HFF-Myc (cell line): ENCODE data around the gene GAS2.
A peak's percentile ranks its signal among the peaks of the same experiment; 100 is the strongest.

Source experiments
- DNase-seq: peaks from one replicate; pipeline ENCODE4 v3.0.0-alpha.2; 2011; ENCODE audit warnings: low read depth; ENCODE audit errors: extremely low read depth
- H3K4me3 ChIP-seq: replicated peaks from 2 replicates; pipeline ENCODE4 v1.5.1; 2011; ENCODE audit warnings: low read depth, mild to moderate bottlenecking, control low read depth, low read length
- TF ChIP-seq, protein P1 (sequence below): IDR thresholded peaks from 2 replicates; pipeline ENCODE4 v1.5.1; 2012; ENCODE audit warnings: mild to moderate bottlenecking, low read depth, low read length, control low read depth; ENCODE audit errors: missing control alignments

Gene GAS2

DNA sequence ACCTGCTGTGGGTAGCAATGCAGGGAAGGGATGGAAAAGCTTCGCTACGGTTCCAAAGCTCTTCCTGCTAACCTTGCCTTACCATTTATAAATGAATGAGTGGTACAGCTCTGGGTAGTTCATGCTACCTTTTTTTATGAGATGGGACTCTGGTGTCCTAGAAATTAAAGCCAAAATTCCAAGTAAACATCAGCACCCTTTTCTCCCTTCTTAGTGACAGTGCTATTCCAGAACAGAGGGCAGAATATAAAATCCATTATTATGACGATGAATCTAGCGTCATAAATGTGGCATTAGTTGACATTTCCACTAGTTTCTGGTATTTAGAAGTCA lies 163.6 kb downstream of the GAS2 start:
- H3K4me3 ChIP-seq: peak overlapping the region; percentile 18; the same call in 1 of the 2 replicates
- no peak for DNase-seq
- TF ChIP-seq, protein P1, sequence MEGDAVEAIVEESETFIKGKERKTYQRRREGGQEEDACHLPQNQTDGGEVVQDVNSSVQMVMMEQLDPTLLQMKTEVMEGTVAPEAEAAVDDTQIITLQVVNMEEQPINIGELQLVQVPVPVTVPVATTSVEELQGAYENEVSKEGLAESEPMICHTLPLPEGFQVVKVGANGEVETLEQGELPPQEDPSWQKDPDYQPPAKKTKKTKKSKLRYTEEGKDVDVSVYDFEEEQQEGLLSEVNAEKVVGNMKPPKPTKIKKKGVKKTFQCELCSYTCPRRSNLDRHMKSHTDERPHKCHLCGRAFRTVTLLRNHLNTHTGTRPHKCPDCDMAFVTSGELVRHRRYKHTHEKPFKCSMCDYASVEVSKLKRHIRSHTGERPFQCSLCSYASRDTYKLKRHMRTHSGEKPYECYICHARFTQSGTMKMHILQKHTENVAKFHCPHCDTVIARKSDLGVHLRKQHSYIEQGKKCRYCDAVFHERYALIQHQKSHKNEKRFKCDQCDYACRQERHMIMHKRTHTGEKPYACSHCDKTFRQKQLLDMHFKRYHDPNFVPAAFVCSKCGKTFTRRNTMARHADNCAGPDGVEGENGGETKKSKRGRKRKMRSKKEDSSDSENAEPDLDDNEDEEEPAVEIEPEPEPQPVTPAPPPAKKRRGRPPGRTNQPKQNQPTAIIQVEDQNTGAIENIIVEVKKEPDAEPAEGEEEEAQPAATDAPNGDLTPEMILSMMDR: no peak

DNA sequence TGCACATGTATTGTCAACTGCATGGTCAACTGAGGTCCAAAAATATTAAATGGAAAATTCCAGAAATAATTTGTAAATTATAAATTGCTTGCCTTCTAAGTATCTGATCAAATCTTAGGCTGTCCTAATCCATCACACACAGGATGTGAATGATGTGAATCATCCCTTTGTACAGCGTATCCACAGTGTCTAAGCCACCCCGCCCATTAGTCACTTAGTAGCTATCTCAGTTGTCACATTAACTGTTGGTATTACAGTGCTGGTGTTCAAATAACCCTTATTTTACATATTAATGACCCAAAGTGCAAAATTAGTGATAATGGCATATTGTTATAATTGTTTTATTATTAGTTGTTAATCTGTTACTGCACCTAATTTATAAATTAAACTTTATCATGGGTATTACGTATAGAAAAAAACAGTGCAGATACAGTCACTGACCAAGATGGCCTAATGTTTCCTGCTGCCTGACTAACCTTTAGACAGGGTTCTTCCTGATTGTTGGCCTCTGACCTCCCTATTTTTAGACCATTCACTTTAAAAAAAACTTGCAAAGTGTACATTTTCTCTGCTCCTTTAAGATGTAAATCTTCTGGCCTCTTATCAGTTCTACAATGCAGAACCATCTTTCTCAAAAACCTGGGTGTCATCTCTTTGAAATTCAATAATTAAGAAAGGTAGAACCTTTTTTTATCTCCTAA lies 166.1 kb downstream of the GAS2 start:
- H3K4me3 ChIP-seq: no peak overlapping the region
- DNase-seq: no peak
- TF ChIP-seq, protein P1: no peak

DNA sequence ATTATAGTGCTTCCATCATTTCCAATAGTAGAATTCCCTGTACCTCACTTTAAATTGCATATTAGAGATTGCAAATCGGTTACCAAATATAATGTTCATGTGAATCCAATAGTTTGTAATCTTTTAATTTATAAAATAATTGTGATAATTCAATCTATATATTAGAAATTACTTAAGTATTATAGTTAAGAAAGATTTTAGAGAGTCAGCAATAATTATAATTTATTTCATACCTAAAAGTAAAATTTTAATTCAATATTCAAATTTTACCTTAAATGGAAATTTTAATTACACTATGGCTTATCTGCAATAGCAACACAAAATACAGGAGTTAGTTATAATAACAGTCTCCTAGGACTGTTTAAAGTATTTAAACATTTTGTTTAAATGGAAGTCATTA lies 180.3 kb downstream of the GAS2 start:
- DNase-seq: no peak
- TF ChIP-seq, protein P1: no peak
- no peak overlapping the region for H3K4me3 ChIP-seq

DNA sequence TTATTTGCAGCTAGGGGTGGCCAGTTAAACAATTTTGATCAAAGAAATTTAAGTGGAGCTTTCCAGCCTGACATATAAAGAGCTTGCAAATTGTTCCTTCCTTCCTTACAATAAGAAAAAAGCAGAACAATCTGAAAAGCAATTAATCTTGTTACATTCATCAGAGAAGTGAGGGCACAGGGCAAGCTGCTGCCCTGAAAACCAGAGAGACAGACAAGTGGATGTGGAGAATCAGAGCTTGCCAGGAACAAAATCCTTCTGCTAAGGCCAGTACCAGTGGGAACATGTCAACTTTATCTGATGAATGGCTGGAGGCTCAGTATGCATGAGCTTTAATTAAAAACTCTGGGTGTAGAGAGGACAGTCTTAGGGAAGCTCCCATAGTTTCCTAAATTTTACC lies 185.1 kb downstream of the GAS2 start:
- H3K4me3 ChIP-seq: no peak overlapping the region
- no peak for DNase-seq
- TF ChIP-seq, protein P1: no peak

DNA sequence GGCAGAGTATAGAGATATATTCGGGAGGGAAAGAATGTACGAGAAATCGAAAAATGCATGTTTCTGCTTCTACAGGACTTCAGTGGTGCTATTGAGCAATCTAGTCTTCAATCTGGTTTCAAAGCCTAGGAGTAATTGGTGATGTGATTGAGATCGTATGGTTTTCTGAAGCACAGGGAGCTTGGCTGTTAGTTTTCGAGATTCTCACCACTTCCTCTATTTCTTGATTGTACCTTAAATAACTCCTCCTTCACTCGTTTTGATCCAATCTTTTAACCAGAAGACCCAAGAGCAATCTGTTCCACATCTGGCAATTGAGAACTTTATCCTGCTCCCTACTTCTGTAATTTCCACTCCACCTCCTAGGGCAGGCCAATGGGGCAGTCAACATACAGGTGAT lies 193.3 kb downstream of the GAS2 start:
- no peak for DNase-seq
- H3K4me3 ChIP-seq: no peak overlapping the region
- TF ChIP-seq, protein P1: no peak

DNA sequence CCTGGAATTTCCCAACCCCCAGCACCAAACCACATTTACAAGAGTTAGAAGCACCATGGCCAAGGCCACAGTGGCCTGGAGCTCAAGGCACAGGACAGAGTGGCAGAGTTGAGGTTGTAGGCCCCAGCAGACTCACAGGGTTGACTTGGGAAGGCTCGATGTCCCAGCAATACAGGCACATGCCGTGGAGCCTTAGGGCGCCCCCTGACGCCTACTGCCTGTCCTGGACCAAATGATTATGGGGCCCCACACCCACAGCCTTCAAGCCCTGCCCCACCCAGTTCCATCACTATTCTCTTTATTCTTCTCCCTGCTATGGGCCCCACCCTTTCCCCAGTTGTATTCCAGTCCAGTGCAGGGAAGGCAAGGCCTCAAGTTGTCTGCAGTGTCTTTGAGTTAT lies 193.8 kb downstream of the GAS2 start, which contains the start of gene CCDC179:
TSS of gene CCDC179 (minus strand) at position 234 of the 400 bp plus-strand sequence. CDS start at position 181, 53 bp downstream.
- TF ChIP-seq, protein P1: no peak
- no peak for DNase-seq
- no peak within 1 kb of the TSS for H3K4me3 ChIP-seq
